SK-N-SH (cell line): ENCODE measurements around the gene KCNN2.

ENCODE experiments used
- EP300 ChIP-seq, 2 experiments: IDR thresholded peaks; 2 replicates each; pipeline versions ENCODE4 v1.4.0 to v1.6.1; 2012; ENCODE audit warnings: borderline replicate concordance in 1 of 2, low read depth in 1 of 2, low read length in 1 of 2
- EZH2phosphoT487 ChIP-seq: fragments of 200-600 bp; sonication (generic); IDR thresholded peaks from 2 replicates; pipeline ENCODE4 v1.6.1; 2017; ENCODE audit warnings: low read depth, mixed run types, mild to moderate bottlenecking, antibody characterized with exemption, moderate library complexity, borderline replicate concordance
- FOXJ3 ChIP-seq: sonication (generic); formaldehyde crosslinking; IDR thresholded peaks from 2 replicates; pipeline ENCODE4 v1.5.1; 2020; ENCODE audit warnings: mild to moderate bottlenecking, missing genetic modification reagents
- JUND ChIP-seq: IDR thresholded peaks from 2 replicates; pipeline ENCODE4 v1.4.0; 2012
- MXI1 ChIP-seq: IDR thresholded peaks from 2 replicates; pipeline ENCODE4 v1.6.1; 2012; ENCODE audit warnings: mild to moderate bottlenecking, low read depth, low read length, improper control_type of control experiment
- POLR2AphosphoS5 ChIP-seq: IDR thresholded peaks from 2 replicates; pipeline ENCODE4 v1.6.1; 2012; ENCODE audit warnings: low read depth, low read length
- RCOR1 ChIP-seq: fragments of 150-350 bp; IDR thresholded peaks from 2 replicates; pipeline ENCODE4 v1.6.1; 2017; ENCODE audit warnings: antibody characterized with exemption, low read length
- SIN3A ChIP-seq: IDR thresholded peaks from 2 replicates; pipeline ENCODE4 v1.6.1; 2012; ENCODE audit warnings: low read depth, mild to moderate bottlenecking, low read length, moderate library complexity, borderline replicate concordance
- SMC3 ChIP-seq: IDR thresholded peaks from 2 replicates; pipeline ENCODE4 v1.6.1; 2012; ENCODE audit warnings: low read depth, low read length, improper control_type of control experiment
- TEAD4 ChIP-seq: IDR thresholded peaks from 2 replicates; pipeline ENCODE4 v1.4.0; 2012; ENCODE audit warnings: mild to moderate bottlenecking, borderline replicate concordance; ENCODE audit not compliant: insufficient read depth
- TF ChIP-seq, protein P1 (sequence below): fragments of 200-600 bp; sonication (generic); IDR thresholded peaks from 2 replicates; pipeline ENCODE4 v1.6.1; 2017; ENCODE audit warnings: antibody characterized with exemption, mild to moderate bottlenecking, moderate library complexity
- TF ChIP-seq, protein P2 (sequence below): IDR thresholded peaks from 2 replicates; pipeline ENCODE4 v1.6.1; 2012; ENCODE audit warnings: mild to moderate bottlenecking, low read depth, low read length, moderate library complexity
- TF ChIP-seq, protein P3 (sequence below): IDR thresholded peaks from 2 replicates; pipeline ENCODE4 v1.4.0; 2012; ENCODE audit warnings: low read depth, borderline replicate concordance
- TF ChIP-seq, protein P4 (sequence below): IDR thresholded peaks from 2 replicates; pipeline ENCODE4 v1.4.0; 2012; ENCODE audit warnings: low read depth

- TF ChIP-seq POLR2AphosphoS5, result no peak
- TF ChIP-seq, protein P1, sequence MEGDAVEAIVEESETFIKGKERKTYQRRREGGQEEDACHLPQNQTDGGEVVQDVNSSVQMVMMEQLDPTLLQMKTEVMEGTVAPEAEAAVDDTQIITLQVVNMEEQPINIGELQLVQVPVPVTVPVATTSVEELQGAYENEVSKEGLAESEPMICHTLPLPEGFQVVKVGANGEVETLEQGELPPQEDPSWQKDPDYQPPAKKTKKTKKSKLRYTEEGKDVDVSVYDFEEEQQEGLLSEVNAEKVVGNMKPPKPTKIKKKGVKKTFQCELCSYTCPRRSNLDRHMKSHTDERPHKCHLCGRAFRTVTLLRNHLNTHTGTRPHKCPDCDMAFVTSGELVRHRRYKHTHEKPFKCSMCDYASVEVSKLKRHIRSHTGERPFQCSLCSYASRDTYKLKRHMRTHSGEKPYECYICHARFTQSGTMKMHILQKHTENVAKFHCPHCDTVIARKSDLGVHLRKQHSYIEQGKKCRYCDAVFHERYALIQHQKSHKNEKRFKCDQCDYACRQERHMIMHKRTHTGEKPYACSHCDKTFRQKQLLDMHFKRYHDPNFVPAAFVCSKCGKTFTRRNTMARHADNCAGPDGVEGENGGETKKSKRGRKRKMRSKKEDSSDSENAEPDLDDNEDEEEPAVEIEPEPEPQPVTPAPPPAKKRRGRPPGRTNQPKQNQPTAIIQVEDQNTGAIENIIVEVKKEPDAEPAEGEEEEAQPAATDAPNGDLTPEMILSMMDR, result no peak
- TF ChIP-seq TEAD4, result no peak
- TF ChIP-seq EZH2phosphoT487, result no peak
- TF ChIP-seq FOXJ3 (CRISPR knock-in tag), result no peak
- TF ChIP-seq, protein P2, sequence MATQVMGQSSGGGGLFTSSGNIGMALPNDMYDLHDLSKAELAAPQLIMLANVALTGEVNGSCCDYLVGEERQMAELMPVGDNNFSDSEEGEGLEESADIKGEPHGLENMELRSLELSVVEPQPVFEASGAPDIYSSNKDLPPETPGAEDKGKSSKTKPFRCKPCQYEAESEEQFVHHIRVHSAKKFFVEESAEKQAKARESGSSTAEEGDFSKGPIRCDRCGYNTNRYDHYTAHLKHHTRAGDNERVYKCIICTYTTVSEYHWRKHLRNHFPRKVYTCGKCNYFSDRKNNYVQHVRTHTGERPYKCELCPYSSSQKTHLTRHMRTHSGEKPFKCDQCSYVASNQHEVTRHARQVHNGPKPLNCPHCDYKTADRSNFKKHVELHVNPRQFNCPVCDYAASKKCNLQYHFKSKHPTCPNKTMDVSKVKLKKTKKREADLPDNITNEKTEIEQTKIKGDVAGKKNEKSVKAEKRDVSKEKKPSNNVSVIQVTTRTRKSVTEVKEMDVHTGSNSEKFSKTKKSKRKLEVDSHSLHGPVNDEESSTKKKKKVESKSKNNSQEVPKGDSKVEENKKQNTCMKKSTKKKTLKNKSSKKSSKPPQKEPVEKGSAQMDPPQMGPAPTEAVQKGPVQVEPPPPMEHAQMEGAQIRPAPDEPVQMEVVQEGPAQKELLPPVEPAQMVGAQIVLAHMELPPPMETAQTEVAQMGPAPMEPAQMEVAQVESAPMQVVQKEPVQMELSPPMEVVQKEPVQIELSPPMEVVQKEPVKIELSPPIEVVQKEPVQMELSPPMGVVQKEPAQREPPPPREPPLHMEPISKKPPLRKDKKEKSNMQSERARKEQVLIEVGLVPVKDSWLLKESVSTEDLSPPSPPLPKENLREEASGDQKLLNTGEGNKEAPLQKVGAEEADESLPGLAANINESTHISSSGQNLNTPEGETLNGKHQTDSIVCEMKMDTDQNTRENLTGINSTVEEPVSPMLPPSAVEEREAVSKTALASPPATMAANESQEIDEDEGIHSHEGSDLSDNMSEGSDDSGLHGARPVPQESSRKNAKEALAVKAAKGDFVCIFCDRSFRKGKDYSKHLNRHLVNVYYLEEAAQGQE, result no peak
- TF ChIP-seq SIN3A, result no peak
- TF ChIP-seq EP300 (IDR thresholded peaks at IDR 0.05; ENCODE audit: borderline replicate concordance in 1 of 2, low read depth in 1 of 2, low read length in 1 of 2), result no peak
- TF ChIP-seq SMC3, result no peak
- TF ChIP-seq, protein P3, sequence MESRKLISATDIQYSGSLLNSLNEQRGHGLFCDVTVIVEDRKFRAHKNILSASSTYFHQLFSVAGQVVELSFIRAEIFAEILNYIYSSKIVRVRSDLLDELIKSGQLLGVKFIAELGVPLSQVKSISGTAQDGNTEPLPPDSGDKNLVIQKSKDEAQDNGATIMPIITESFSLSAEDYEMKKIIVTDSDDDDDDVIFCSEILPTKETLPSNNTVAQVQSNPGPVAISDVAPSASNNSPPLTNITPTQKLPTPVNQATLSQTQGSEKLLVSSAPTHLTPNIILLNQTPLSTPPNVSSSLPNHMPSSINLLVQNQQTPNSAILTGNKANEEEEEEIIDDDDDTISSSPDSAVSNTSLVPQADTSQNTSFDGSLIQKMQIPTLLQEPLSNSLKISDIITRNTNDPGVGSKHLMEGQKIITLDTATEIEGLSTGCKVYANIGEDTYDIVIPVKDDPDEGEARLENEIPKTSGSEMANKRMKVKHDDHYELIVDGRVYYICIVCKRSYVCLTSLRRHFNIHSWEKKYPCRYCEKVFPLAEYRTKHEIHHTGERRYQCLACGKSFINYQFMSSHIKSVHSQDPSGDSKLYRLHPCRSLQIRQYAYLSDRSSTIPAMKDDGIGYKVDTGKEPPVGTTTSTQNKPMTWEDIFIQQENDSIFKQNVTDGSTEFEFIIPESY, result no peak
- TF ChIP-seq, protein P4, sequence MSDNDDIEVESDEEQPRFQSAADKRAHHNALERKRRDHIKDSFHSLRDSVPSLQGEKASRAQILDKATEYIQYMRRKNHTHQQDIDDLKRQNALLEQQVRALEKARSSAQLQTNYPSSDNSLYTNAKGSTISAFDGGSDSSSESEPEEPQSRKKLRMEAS, result no peak
- no peak for TF ChIP-seq RCOR1
- no peak for TF ChIP-seq JUND
- TF ChIP-seq MXI1, result no peak
Observed at GRCh38 chr5:114467171-114467570, 105.3 kb downstream of the KCNN2 start.
